Measurements from ENCODE around the gene FCER1G. TPM values are rescaled to one million over a fixed set of nuclear protein-coding genes. Genes with fewer than 3 reads are reported as not detected.

The FCER1G gene
- total and polyA plus RNA-seq, 2 of the 8 experiments (the other 6 are each of a cell fraction or from before 2014, with no cell fraction given) = 1.6 TPM; not detected in 1

GRCh38 chr1:161238039-161238473 lies 23.0 kb downstream of the FCER1G start, which contains the start of gene NR1I3:
NR1I3 (minus strand) TSS chr1:161238203; CDS start chr1:161236565, 1,638 bp downstream.
- no peak within 1 kb of the TSS for H4K5ac ChIP-seq (ENCODE audit: insufficient read length, low read depth, low read length)
- FAIRE-seq = no peak
- POLR2A ChIA-PET (ENCODE audit: partially characterized antibody) = interaction anchor here (0.6 to 2.3 kb wide), 3 partner anchors 9 to 54 kb away, joined by 3 to 7 read pairs (median 4); no protein-coding TSS in a partner anchor
- H3K9me3 ChIP-seq (ENCODE audit: insufficient read depth in 2 of 2, low read depth in 1 of 2, low read length in 1 of 2) = no peaks in the 10 kb centered on the region
- no peak within 1 kb of the TSS for H4K91ac ChIP-seq (replicated peaks; ENCODE audit: insufficient read length, low read length)
- H3K79me2 ChIP-seq (ENCODE audit: control insufficient read depth in 1 of 2, insufficient read depth in 2 of 2, low read length in 2 of 2) = no peaks in the 10 kb centered on the region
- no peaks in the 10 kb centered on the region for H3K36me3 ChIP-seq (ENCODE audit: control insufficient read depth in 2 of 4, insufficient read depth in 4 of 4, low read length in 3 of 4)
- no peak within 1 kb of the TSS for H3K4ac ChIP-seq (replicated peaks; ENCODE audit: insufficient read length, low read depth, low read length)
- H3K23me2 ChIP-seq (ENCODE audit: low read depth, low read length) = no peaks in the 10 kb centered on the region
- 95% methylated on average over 4 of the region's 4 CpGs; no CpG with 5 or more reads in 1 of the 2 experiments for WGBS, 2 experiments (ENCODE audit: extremely low coverage in 1 of 2, insufficient coverage in 1 of 2, insufficient read length in 1 of 2, insufficient replicate concordance in 2 of 2, low coverage in 1 of 2, low lambda C conversion rate in 2 of 2, missing lambda C conversion rate in 1 of 2)
- no peak within 1 kb of the TSS for H3K9ac ChIP-seq (replicated peaks in 1 of 4; ENCODE audit: extremely low read depth in 1 of 4, low read depth in 3 of 4, low read length in 3 of 4)
- CTCF ChIA-PET (ENCODE audit: partially characterized antibody) = interaction anchor here (0.7 to 8.6 kb wide), 8 partner anchors 10 to 144 kb away, joined by 3 to 84 read pairs (median 4); partner anchors contain the start of genes APOA2 and TOMM40L
- H4K8ac ChIP-seq (ENCODE audit: extremely low read depth, insufficient read depth, low read length) = peak within 1 kb of the TSS; percentile 57
- no peaks in the 10 kb centered on the region for H3K79me1 ChIP-seq (ENCODE audit: low read depth, low read length)
- no peaks in the 10 kb centered on the region for H3K27me3 ChIP-seq (replicated peaks in 1 of 4; ENCODE audit: control insufficient read depth in 3 of 4, extremely low read depth in 1 of 4, insufficient read depth in 3 of 4, low read length in 3 of 4)
- no peak within 1 kb of the TSS for H3K23ac ChIP-seq (ENCODE audit: insufficient read length)
- H3K27ac ChIP-seq (ENCODE audit: low read depth, low read length) = no peak within 1 kb of the TSS
- no peak for DNase-seq (ENCODE audit: low read depth in 1 of 2, low spot score in 2 of 2)
- no peak within 1 kb of the TSS for H3K4me3 ChIP-seq (ENCODE audit: extremely low read depth in 1 of 4, insufficient read depth in 2 of 4, low read depth in 3 of 4, low read length in 4 of 4)
- no peak within 1 kb of the TSS for H3K56ac ChIP-seq (replicated peaks; ENCODE audit: insufficient read length, low read depth, low read length)
- no peak within 1 kb of the TSS for H3K4me2 ChIP-seq (ENCODE audit: insufficient read depth in 1 of 2, low read depth in 2 of 2, low read length in 2 of 2)
- no peaks in the 10 kb centered on the region for H3K4me1 ChIP-seq (replicated peaks in 1 of 4; ENCODE audit: control insufficient read depth in 3 of 4, insufficient read depth in 4 of 4, low read length in 3 of 4)
- no peaks in the 10 kb centered on the region for H4K20me1 ChIP-seq (replicated peaks in 1 of 2; ENCODE audit: control insufficient read depth in 1 of 2, insufficient read depth in 2 of 2, low read length in 2 of 2)
- no peak within 1 kb of the TSS for H3K14ac ChIP-seq (ENCODE audit: insufficient read length)
- H2BK12ac ChIP-seq (ENCODE audit: low read depth, low read length) = no peak within 1 kb of the TSS
- H2BK120ac ChIP-seq (replicated peaks; ENCODE audit: low read depth, low read length) = no peak within 1 kb of the TSS
- H2BK5ac ChIP-seq (ENCODE audit: low read depth, low read length) = no peak within 1 kb of the TSS
- H3K18ac ChIP-seq (ENCODE audit: extremely low read depth, low read length) = no peak within 1 kb of the TSS
- no peak within 1 kb of the TSS for H2BK15ac ChIP-seq (ENCODE audit: low read length)
- H2AFZ ChIP-seq (ENCODE audit: low read length) = no peak within 1 kb of the TSS
- no peak for TF ChIP-seq POU5F1 (IDR thresholded peaks at IDR 0.05; ENCODE audit: low read depth, low read length)
- no peak for TF ChIP-seq EP300 (IDR thresholded peaks at IDR 0.05; ENCODE audit: borderline replicate concordance in 1 of 2, low read depth in 2 of 2, low read length in 2 of 2)
- TF ChIP-seq BACH1 (IDR thresholded peaks at IDR 0.05; ENCODE audit: low read length) = no peak
- TF ChIP-seq HDAC6 (IDR thresholded peaks at IDR 0.05; ENCODE audit: low read depth, low read length) = no peak
- TF ChIP-seq KDM4A (IDR thresholded peaks at IDR 0.05; ENCODE audit: low read depth, low read length, severe bottlenecking) = no peak
- TF ChIP-seq GTF2F1 (IDR thresholded peaks at IDR 0.05; ENCODE audit: borderline replicate concordance, low read depth, low read length) = no peak
- TF ChIP-seq NANOG (IDR thresholded peaks at IDR 0.05; ENCODE audit: insufficient read depth, low read depth, low read length, poor library complexity, severe bottlenecking) = no peak
- no peak for TF ChIP-seq EGR1 (IDR thresholded peaks at IDR 0.05; ENCODE audit: borderline replicate concordance, low read depth, low read length)
- TF ChIP-seq CHD2 (IDR thresholded peaks at IDR 0.05; ENCODE audit: low read length) = no peak
- no peak for TF ChIP-seq HDAC2 (IDR thresholded peaks at IDR 0.05; ENCODE audit: borderline replicate concordance in 1 of 2, low read depth in 2 of 2, low read length in 2 of 2)
- TF ChIP-seq RXRA (IDR thresholded peaks at IDR 0.05; ENCODE audit: insufficient read depth, low read depth, low read length) = no peak
- no peak for TF ChIP-seq TCF12 (IDR thresholded peaks at IDR 0.05; ENCODE audit: low read depth, low read length)
- TF ChIP-seq TAF7 (optimal IDR thresholded peaks at IDR 0.05; ENCODE audit: borderline replicate concordance, low read depth, low read length) = no peak
- TF ChIP-seq JUN (IDR thresholded peaks at IDR 0.05; ENCODE audit: low read depth, low read length) = no peak
- no peak within 1 kb of the TSS for H2BK20ac ChIP-seq (ENCODE audit: low read length)
- no peak within 1 kb of the TSS for H2AK5ac ChIP-seq (ENCODE audit: low read depth, low read length)
